CD4-positive, alpha-beta T cell (primary cell): ENCODE data around the gene DGCR6L. TPM values are rescaled to one million over a fixed set of nuclear protein-coding genes. Genes with fewer than 3 reads are reported as not detected.
"Not testable (repeated sequence)": the region's sequence is repeated elsewhere in the genome, so short reads cannot be mapped to it uniquely, and the experiment has no call there.

Experiments used
- ATAC-seq: fragments of 200-7000 bp; cut with Tn5 transposase; one replicate; pipeline ENCODE4 v1.10.0; 2022; ENCODE audit warnings: mild to moderate bottlenecking; ENCODE audit not compliant: poor library complexity
- CTCF ChIA-PET: fragments of 350-600 bp; sonication (Branson Sonifier 250); formaldehyde crosslinking; loops from one replicate; lab custom pipeline; 2021; ENCODE audit warnings: antibody characterized with exemption, inconsistent platforms; lab: Charles Lee
- POLR2A ChIA-PET: fragments of 350-600 bp; sonication (Branson Sonifier 250); formaldehyde crosslinking; loops from one replicate; lab custom pipeline; 2021; ENCODE audit warnings: antibody characterized with exemption, inconsistent platforms; lab: Charles Lee
- DNase-seq, 14 experiments: peaks; one replicate each; pipeline ENCODE4 v3.0.0-alpha.2; 2013 to 2020; ENCODE audit warnings: mixed read lengths in 2 of 14
- H3K27ac ChIP-seq, 2 donors: one replicate each; pipeline versions ENCODE4 v1.5.1 to v1.7.0; 2013; ENCODE audit warnings: low read length in 2 of 2, low read depth in 1 of 2, mild to moderate bottlenecking in 1 of 2
- H3K27me3 ChIP-seq, 2 experiments: 1 replicate in 1 of 2; 2 replicates in 1 of 2; pipeline versions ENCODE4 v1.6.1 to v1.7.0; 2013; ENCODE audit warnings: low read length in 2 of 2, control low read depth in 1 of 2, mild to moderate bottlenecking in 1 of 2, moderate library complexity in 1 of 2; ENCODE audit not compliant: insufficient read depth in 2 of 2, control insufficient read depth in 1 of 2
- H3K36me3 ChIP-seq: one replicate; pipeline ENCODE4 v1.6.1; 2013; ENCODE audit warnings: low read length, control low read depth; ENCODE audit not compliant: insufficient read depth
- H3K4me1 ChIP-seq: one replicate; pipeline ENCODE4 v1.6.1; 2013; ENCODE audit warnings: low read length, control low read depth; ENCODE audit not compliant: insufficient read depth
- H3K4me3 ChIP-seq: one replicate; pipeline ENCODE4 v1.5.1; 2013; ENCODE audit warnings: mild to moderate bottlenecking, low read length, moderate library complexity
- H3K9me3 ChIP-seq, 2 experiments: 1 replicate in 1 of 2; 2 replicates in 1 of 2; pipeline versions ENCODE4 v1.6.1 to v1.7.0; 2013; ENCODE audit warnings: low read length in 2 of 2, mild to moderate bottlenecking in 2 of 2, control low read depth in 1 of 2, moderate library complexity in 1 of 2; ENCODE audit not compliant: control insufficient read depth in 1 of 2, insufficient read depth in 1 of 2
- H3K27ac Mint-ChIP-seq: one replicate; pipeline ENCODE4 v1.8.0; 2020; ENCODE audit warnings: mixed read lengths
- H3K27me3 Mint-ChIP-seq: one replicate; pipeline ENCODE4 v1.8.0; 2021; ENCODE audit warnings: mixed read lengths
- H3K36me3 Mint-ChIP-seq: one replicate; pipeline ENCODE4 v1.8.0; 2021; ENCODE audit warnings: low read depth, mixed read lengths
- H3K4me1 Mint-ChIP-seq: one replicate; pipeline ENCODE4 v1.8.0; 2021; ENCODE audit warnings: low read depth, mixed read lengths
- H3K4me3 Mint-ChIP-seq: one replicate; pipeline ENCODE4 v1.8.0; 2020; ENCODE audit warnings: mild to moderate bottlenecking, mixed read lengths
- H3K9me3 Mint-ChIP-seq: one replicate; pipeline ENCODE4 v1.8.0; 2020; ENCODE audit warnings: mixed read lengths
- intact Hi-C, 2 experiments: fragments of 100-400 bp; cut with DNase I in 1 of 2; cut with micrococcal nuclease in 1 of 2; formaldehyde crosslinking; loops; one replicate each; pipeline versions ENCODE4 v1.15.1 to v1.9.0; 2023 to 2025; cut with DNase I, micrococcal nuclease
- total RNA-seq, 174 experiments: library from RNA in 2 of 174; stranded (reverse) in 2 of 174; gene quantifications; one replicate each; pipeline ENCODE4 v1.2.3 and lab custom pipeline; 2021 to 2026
- TF ChIP-seq, protein P1 (sequence below): fragments of 200-600 bp; IDR thresholded peaks from one replicate; pipeline ENCODE4 v1.8.0; 2022; ENCODE audit warnings: antibody characterized with exemption, mild to moderate bottlenecking

Gene DGCR6L
- total RNA-seq, 2 experiments from 2014 or later: 29.1 to 31.2 TPM

DNA sequence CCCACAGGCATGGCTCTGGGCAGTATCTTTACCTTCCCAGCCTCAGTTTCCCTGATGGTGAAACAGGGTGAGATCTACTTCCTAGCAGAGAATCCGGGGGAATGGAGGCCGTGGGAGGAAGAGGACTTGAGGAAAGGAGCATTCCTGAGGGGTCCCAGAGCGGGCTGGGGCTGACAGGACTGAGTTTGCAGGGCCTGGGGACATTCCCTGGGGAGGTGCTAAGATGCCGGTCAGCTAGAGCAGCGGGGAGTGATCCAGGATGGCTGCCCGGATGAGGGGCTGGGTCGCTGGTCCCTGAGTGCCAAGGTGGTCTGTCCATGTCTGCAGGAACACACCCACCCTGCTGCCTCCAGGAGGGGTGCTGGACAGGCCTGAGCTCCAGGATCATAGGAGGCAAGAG, 43.4 kb downstream of the DGCR6L start:
- POLR2A ChIA-PET: no interaction called here
- H3K9me3 ChIP-seq: no peaks in the 10 kb centered on the region
- no peaks in the 10 kb centered on the region for H3K9me3 Mint-ChIP-seq
- H3K4me3 Mint-ChIP-seq: no peak overlapping the region
- no peak overlapping the region for H3K27ac Mint-ChIP-seq
- DNase-seq: no peak
- H3K27me3 Mint-ChIP-seq: no peaks in the 10 kb centered on the region
- H3K4me3 ChIP-seq: no peak overlapping the region
- H3K36me3 ChIP-seq: no peaks in the 10 kb centered on the region
- intact Hi-C loops: no loop called here
- TF ChIP-seq, protein P1, sequence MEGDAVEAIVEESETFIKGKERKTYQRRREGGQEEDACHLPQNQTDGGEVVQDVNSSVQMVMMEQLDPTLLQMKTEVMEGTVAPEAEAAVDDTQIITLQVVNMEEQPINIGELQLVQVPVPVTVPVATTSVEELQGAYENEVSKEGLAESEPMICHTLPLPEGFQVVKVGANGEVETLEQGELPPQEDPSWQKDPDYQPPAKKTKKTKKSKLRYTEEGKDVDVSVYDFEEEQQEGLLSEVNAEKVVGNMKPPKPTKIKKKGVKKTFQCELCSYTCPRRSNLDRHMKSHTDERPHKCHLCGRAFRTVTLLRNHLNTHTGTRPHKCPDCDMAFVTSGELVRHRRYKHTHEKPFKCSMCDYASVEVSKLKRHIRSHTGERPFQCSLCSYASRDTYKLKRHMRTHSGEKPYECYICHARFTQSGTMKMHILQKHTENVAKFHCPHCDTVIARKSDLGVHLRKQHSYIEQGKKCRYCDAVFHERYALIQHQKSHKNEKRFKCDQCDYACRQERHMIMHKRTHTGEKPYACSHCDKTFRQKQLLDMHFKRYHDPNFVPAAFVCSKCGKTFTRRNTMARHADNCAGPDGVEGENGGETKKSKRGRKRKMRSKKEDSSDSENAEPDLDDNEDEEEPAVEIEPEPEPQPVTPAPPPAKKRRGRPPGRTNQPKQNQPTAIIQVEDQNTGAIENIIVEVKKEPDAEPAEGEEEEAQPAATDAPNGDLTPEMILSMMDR: no peak
- no peak for ATAC-seq
- no peaks in the 10 kb centered on the region for H3K4me1 ChIP-seq
- no peaks in the 10 kb centered on the region for H3K27me3 ChIP-seq
- no peak overlapping the region for H3K27ac ChIP-seq
- H3K4me1 Mint-ChIP-seq: no peaks in the 10 kb centered on the region
- CTCF ChIA-PET: no interaction called here
- H3K36me3 Mint-ChIP-seq: no peaks in the 10 kb centered on the region

DNA sequence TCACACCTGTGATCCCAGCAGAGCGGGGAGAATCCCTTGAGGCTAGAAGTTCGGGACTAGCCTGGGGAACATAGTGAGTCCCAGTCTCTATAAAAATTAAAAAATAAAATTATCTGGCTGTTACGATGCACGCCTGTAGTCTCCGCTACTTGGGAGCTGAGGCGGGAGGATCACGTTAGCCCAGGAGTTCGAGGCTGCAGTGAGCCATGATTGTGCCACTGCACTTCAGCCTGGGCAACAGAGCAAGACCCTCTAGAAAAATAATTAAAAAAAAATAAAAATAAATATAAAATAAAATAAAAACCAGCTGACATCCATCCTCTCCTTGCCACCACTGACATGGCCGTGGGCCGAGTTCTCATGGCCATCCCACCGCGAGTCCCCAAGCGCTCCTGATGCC, 44.0 kb downstream of the DGCR6L start:
- ATAC-seq (no peak), DNase-seq (no peak)
- Mint-ChIP-seq H3K4me3 (no peak overlapping the region), H3K27me3 (no peaks in the 10 kb centered on the region), H3K9me3 (no peaks in the 10 kb centered on the region), H3K27ac (no peak overlapping the region), H3K36me3 (no peaks in the 10 kb centered on the region), H3K4me1 (no peaks in the 10 kb centered on the region)
- TF ChIP-seq, protein P1: no peak
- H3K36me3 ChIP-seq: no peaks in the 10 kb centered on the region
- no peaks in the 10 kb centered on the region for H3K27me3 ChIP-seq
- intact Hi-C loops: no loop called here
- no peak overlapping the region for H3K27ac ChIP-seq
- ChIA-PET POLR2A (no interaction called here), CTCF (no interaction called here)
- H3K9me3 ChIP-seq: no peaks in the 10 kb centered on the region
- no peak overlapping the region for H3K4me3 ChIP-seq
- no peaks in the 10 kb centered on the region for H3K4me1 ChIP-seq

DNA sequence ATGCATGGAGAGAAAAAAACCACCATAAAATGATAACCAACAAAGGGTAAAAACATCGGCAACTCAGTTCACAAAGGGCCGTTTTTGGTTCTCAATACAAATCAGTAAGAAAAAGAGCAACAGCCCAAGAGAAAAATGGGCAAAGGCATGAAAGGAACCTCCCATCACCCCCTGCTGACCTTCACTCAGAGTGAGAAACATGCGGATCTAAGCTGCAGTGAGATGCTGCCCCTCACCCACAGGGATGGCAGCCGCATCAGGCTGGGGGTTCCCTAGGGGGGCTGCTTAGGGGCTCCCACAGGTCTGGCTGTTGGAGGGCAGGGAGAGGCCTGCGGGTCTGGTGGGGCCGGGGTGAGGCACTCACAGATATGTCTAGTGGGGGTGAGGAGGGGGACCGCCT, 44.5 kb downstream of the DGCR6L start:
- H3K4me1 Mint-ChIP-seq, H3K36me3 ChIP-seq, intact Hi-C loops, H3K27ac Mint-ChIP-seq, H3K9me3 Mint-ChIP-seq, H3K4me3 ChIP-seq, H3K36me3 Mint-ChIP-seq, ATAC-seq, CTCF ChIA-PET, H3K4me3 Mint-ChIP-seq, H3K4me1 ChIP-seq, H3K9me3 ChIP-seq, H3K27ac ChIP-seq, DNase-seq, H3K27me3 Mint-ChIP-seq, POLR2A ChIA-PET, H3K27me3 ChIP-seq: not testable (repeated sequence)

DNA sequence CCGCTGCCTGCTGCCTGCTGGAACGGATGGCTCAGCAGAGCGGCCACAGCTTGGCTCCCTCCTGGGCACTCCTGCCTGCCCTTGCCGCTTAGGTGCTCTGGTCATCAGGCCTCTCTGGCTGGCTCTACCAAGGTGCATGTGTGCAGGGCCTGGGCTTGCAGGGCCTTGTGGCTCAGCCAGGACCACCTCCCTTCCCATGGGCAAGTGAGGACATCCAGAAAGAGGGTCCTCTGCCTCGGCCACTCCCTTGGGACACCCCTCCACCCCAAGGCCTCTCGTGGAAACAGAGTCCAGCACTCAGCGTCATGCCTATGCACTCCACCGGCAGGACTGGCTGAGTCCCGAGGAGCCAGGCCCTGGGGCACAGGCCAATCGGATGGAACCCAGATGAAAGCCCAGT, 45.5 kb downstream of the DGCR6L start:
- POLR2A ChIA-PET, ATAC-seq, H3K4me1 ChIP-seq, H3K4me3 ChIP-seq, H3K36me3 Mint-ChIP-seq, CTCF ChIA-PET, intact Hi-C loops, H3K4me1 Mint-ChIP-seq, H3K9me3 Mint-ChIP-seq, H3K9me3 ChIP-seq, H3K27ac Mint-ChIP-seq, H3K4me3 Mint-ChIP-seq, H3K27me3 ChIP-seq, H3K27ac ChIP-seq, H3K27me3 Mint-ChIP-seq, DNase-seq, H3K36me3 ChIP-seq: not testable (repeated sequence)
